Astrocyte (in vitro differentiated cells and primary cell): ENCODE data around the gene PNMT.

Experiments used
- CTCF ChIP-seq: IDR thresholded peaks from 2 replicates; pipeline ENCODE4 v1.5.1; 2011; ENCODE audit warnings: low read depth, mild to moderate bottlenecking, inconsistent platforms, low read length, moderate library complexity; ENCODE audit not compliant: insufficient read depth
- EZH2 ChIP-seq: IDR thresholded peaks from 2 replicates; pipeline ENCODE4 v1.6.1; 2012; ENCODE audit warnings: mild to moderate bottlenecking, low read length, inconsistent platforms; ENCODE audit not compliant: insufficient read depth

GRCh38 chr17:39631403-39631802 is 36.9 kb upstream of the PNMT start:
- TF ChIP-seq CTCF, result no peak
- TF ChIP-seq EZH2, result no peak
